K562 (cell line): ENCODE data around the gene PSAP. TPM values are rescaled to one million over a fixed set of nuclear protein-coding genes. Genes with fewer than 3 reads are reported as not detected.

Experiments used
- CBFB ChIP-seq: sonication (generic); formaldehyde crosslinking; IDR thresholded peaks from 2 replicates; pipeline ENCODE4 v1.4.0; 2020; ENCODE audit warnings: mild to moderate bottlenecking, missing genetic modification reagents
- HEY1 ChIP-seq: fragments of 250-450 bp; sonication (Bioruptor Pico); IDR thresholded peaks from 2 replicates; pipeline ENCODE4 v1.5.0; 2020; ENCODE audit warnings: mild to moderate bottlenecking, moderate library complexity, borderline replicate concordance
- HMBOX1 ChIP-seq: sonication (generic); IDR thresholded peaks from 2 replicates; pipeline ENCODE4 v1.6.1; 2016
- KDM5B ChIP-seq: fragments of 200-600 bp; sonication (generic); IDR thresholded peaks from 2 replicates; pipeline ENCODE4 v1.6.1; 2012; ENCODE audit warnings: low read depth, mild to moderate bottlenecking, moderate library complexity, low read length, control low read depth, inconsistent platforms; ENCODE audit not compliant: insufficient replicate concordance
- KLF1 ChIP-seq: fragments of 450-650 bp; IDR thresholded peaks from 2 replicates; pipeline ENCODE4 v1.6.1; 2016; ENCODE audit warnings: missing genetic modification characterization, missing compliant biosample characterization
- KLF13 ChIP-seq: fragments of 450-650 bp; IDR thresholded peaks from 2 replicates; pipeline ENCODE4 v1.6.1; 2016; ENCODE audit warnings: missing genetic modification characterization, low read depth, mild to moderate bottlenecking, missing compliant biosample characterization, moderate library complexity, borderline replicate concordance
- NCOA2 ChIP-seq, 2 experiments: fragments of 450-650 bp; IDR thresholded peaks; 2 replicates each; pipeline ENCODE4 v1.6.1; 2018; ENCODE audit warnings: mild to moderate bottlenecking in 2 of 2, moderate library complexity in 1 of 2; ENCODE audit not compliant: partially characterized antibody in 2 of 2
- NCOA6 ChIP-seq: fragments of 450-650 bp; IDR thresholded peaks from 2 replicates; pipeline ENCODE4 v1.6.1; 2017; ENCODE audit warnings: mild to moderate bottlenecking
- NR2C2 ChIP-seq, 2 experiments: fragments of 200-800 bp in 1 of 2; sonication (Bioruptor generic) in 1 of 2; sonication (generic) in 1 of 2; formaldehyde crosslinking in 1 of 2; IDR thresholded peaks; 2 replicates each; pipeline versions ENCODE4 v1.6.1 to v1.8.0; 2016 to 2022; ENCODE audit warnings: mild to moderate bottlenecking in 1 of 2, missing compliant biosample characterization in 1 of 2, missing genetic modification characterization in 1 of 2, missing genetic modification reagents in 1 of 2
- PHF8 ChIP-seq: fragments of 200-600 bp; sonication (generic); IDR thresholded peaks from 2 replicates; pipeline ENCODE4 v1.6.1; 2012; ENCODE audit warnings: mixed run types, mild to moderate bottlenecking, inconsistent platforms, low read length, moderate library complexity, borderline replicate concordance
- RBM22 ChIP-seq: fragments of 200-400 bp; formaldehyde crosslinking; IDR thresholded peaks from 2 replicates; pipeline ENCODE4 v1.6.1; 2018; ENCODE audit warnings: low read length, low read depth; ENCODE audit not compliant: poor library complexity, severe bottlenecking
- SP2 ChIP-seq: IDR thresholded peaks from 2 replicates; pipeline ENCODE4 v1.6.1; 2011; ENCODE audit warnings: mild to moderate bottlenecking, low read depth, low read length, moderate library complexity; ENCODE audit not compliant: poor library complexity, severe bottlenecking; ENCODE audit errors: extremely low read depth
- SRSF3 ChIP-seq: fragments of 200-400 bp; formaldehyde crosslinking; IDR thresholded peaks from 2 replicates; pipeline ENCODE4 v1.6.1; 2016; ENCODE audit warnings: mild to moderate bottlenecking, low read length, moderate library complexity; ENCODE audit not compliant: insufficient read depth
- SRSF7 ChIP-seq: fragments of 200-400 bp; formaldehyde crosslinking; optimal IDR thresholded peaks from 2 replicates; pipeline ENCODE3; 2017; ENCODE audit warnings: mild to moderate bottlenecking, low read depth, low read length
- TEAD2 ChIP-seq: fragments of 450-650 bp; IDR thresholded peaks from 2 replicates; pipeline ENCODE4 v1.6.1; 2016; ENCODE audit warnings: missing genetic modification characterization, control low read depth, missing compliant biosample characterization
- TOE1 ChIP-seq, 2 experiments: fragments of 450-650 bp in 1 of 2; sonication (generic) in 1 of 2; formaldehyde crosslinking in 1 of 2; IDR thresholded peaks; 2 replicates each; pipeline versions ENCODE4 v1.7.1 to v1.8.0; 2016 to 2022; ENCODE audit warnings: borderline replicate concordance in 2 of 2, mild to moderate bottlenecking in 2 of 2, antibody characterized with exemption in 1 of 2, inconsistent platforms in 1 of 2, low read depth in 1 of 2, missing genetic modification reagents in 1 of 2, moderate library complexity in 1 of 2
- ZKSCAN1 ChIP-seq: fragments of 150-350 bp; IDR thresholded peaks from 2 replicates; pipeline ENCODE4 v1.6.1; 2016; ENCODE audit warnings: low read depth, low read length
- ZNF239 ChIP-seq: fragments of 250-450 bp; sonication (Bioruptor Pico); IDR thresholded peaks from 2 replicates; pipeline ENCODE4 v1.4.0; 2020; ENCODE audit warnings: mild to moderate bottlenecking
- ZNF398 ChIP-seq: fragments of 250-450 bp; sonication (Bioruptor Pico); IDR thresholded peaks from 2 replicates; pipeline ENCODE4 v1.8.0; 2021; ENCODE audit warnings: moderate library complexity, mild to moderate bottlenecking, inconsistent platforms
- polyA plus RNA-seq, 8 experiments: library from polyadenylated mRNA; depleted of rRNA in 4 of 8; stranded (reverse) in 5 of 8; unstranded in 3 of 8; fragments of >200 nt; fragmentation: Nextera tagmentation in 2 of 8; fragmentation: Illumina TruSeq in 1 of 8; extraction: Ambion mirVana in 2 of 8; extraction: Trizol in 1 of 8; gene quantifications; 2 replicates each; pipeline versions ENCODE4 v1.2.1 to v1.2.3, GENCODE V29; 2011 to 2014; ENCODE audit warnings: inconsistent platforms in 1 of 8, missing spikeins in 1 of 8
- total RNA-seq, 7 experiments: library from RNA; depleted of rRNA in 6 of 7; stranded (reverse); fragments of >200 nt in 6 of 7; fragmentation: Illumina TruSeq in 2 of 7; extraction: Trizol in 2 of 7; gene quantifications; 2 replicates each; pipeline versions ENCODE4 v1.2.1 to v1.2.3, GENCODE V29; 2011 to 2021; ENCODE audit warnings: low replicate concordance in 1 of 7
- TF ChIP-seq, protein P1 (sequence below), 3 experiments: fragments of 200-800 bp in 1 of 3; fragments of 250-450 bp in 1 of 3; fragments of 450-650 bp in 1 of 3; sonication (Bioruptor Pico) in 1 of 3; sonication (Bioruptor generic) in 1 of 3; formaldehyde crosslinking in 1 of 3; IDR thresholded peaks; 2 replicates each; pipeline versions ENCODE4 v1.6.1 to v1.8.0; 2016 to 2022; ENCODE audit warnings: mild to moderate bottlenecking in 2 of 3, missing genetic modification characterization in 2 of 3, missing compliant biosample characterization in 1 of 3, moderate library complexity in 1 of 3

Gene PSAP
- total and polyA plus RNA-seq, 9 of the 15 experiments (the other 6 are each of a cell fraction or from before 2014, with no cell fraction given), result 245 to 700 (median 429) TPM

GRCh38 chr10:71868192-71868697 is 17.2 kb upstream of the PSAP start (continued):
- TF ChIP-seq NCOA6 (no peak), HMBOX1 (no peak), NCOA2 (IDR thresholded peaks at IDR 0.05; ENCODE audit: partially characterized antibody in 2 of 2) (no peak), SRSF3 (no peak), CBFB (no peak), TEAD2 (0 out of 2 replicates have a peak, but pooled peaks have one; percentile 25), ZKSCAN1 (no peak), HEY1 (CRISPR knock-in tag) (no peak), KLF13 (peak; percentile 12; the same call in 1 of the 2 replicates), ZNF398 (CRISPR knock-in tag) (no peak), SRSF7 (no peak), KLF1 (tag) (0 out of 2 replicates have a peak, but pooled peaks have one; percentile 30), RBM22 (no peak), NR2C2 (CRISPR knock-in tag; IDR thresholded peaks at IDR 0.05) (no peak), NR2C2 (tag; IDR thresholded peaks at IDR 0.05) (peak; percentile 90), TOE1 (IDR thresholded peaks at IDR 0.05; ENCODE audit: borderline replicate concordance) (peak; percentile 83; the same call in 1 of the 2 replicates), TOE1 (CRISPR knock-in tag; IDR thresholded peaks at IDR 0.05; ENCODE audit: borderline replicate concordance, low read depth) (no peak), PHF8 (no peak), KDM5B (no peak), SP2 (no peak), ZNF239 (0 out of 2 replicates have a peak, but pooled peaks have one; percentile 17)
- TF ChIP-seq, protein P1, sequence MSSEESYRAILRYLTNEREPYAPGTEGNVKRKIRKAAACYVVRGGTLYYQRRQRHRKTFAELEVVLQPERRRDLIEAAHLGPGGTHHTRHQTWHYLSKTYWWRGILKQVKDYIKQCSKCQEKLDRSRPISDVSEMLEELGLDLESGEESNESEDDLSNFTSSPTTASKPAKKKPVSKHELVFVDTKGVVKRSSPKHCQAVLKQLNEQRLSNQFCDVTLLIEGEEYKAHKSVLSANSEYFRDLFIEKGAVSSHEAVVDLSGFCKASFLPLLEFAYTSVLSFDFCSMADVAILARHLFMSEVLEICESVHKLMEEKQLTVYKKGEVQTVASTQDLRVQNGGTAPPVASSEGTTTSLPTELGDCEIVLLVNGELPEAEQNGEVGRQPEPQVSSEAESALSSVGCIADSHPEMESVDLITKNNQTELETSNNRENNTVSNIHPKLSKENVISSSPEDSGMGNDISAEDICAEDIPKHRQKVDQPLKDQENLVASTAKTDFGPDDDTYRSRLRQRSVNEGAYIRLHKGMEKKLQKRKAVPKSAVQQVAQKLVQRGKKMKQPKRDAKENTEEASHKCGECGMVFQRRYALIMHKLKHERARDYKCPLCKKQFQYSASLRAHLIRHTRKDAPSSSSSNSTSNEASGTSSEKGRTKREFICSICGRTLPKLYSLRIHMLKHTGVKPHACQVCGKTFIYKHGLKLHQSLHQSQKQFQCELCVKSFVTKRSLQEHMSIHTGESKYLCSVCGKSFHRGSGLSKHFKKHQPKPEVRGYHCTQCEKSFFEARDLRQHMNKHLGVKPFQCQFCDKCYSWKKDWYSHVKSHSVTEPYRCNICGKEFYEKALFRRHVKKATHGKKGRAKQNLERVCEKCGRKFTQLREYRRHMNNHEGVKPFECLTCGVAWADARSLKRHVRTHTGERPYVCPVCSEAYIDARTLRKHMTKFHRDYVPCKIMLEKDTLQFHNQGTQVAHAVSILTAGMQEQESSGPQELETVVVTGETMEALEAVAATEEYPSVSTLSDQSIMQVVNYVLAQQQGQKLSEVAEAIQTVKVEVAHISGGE (CRISPR knock-in tag; IDR thresholded peaks at IDR 0.05), result 0 out of 6 replicates have a peak, but pooled peaks of 1 of the 3 experiments have one; percentile 43
